Smooth muscle cell (in vitro differentiated cells): ENCODE results near the gene CXCR1. TPM values are rescaled to one million over a fixed set of nuclear protein-coding genes. Genes with fewer than 3 reads are reported as not detected.

ENCODE experiments used
- DNase-seq: peaks from one replicate; lab custom pipeline; 2025; ENCODE audit not compliant: unreplicated experiment; lab: John Stamatoyannopoulos, UW
- H2AFZ ChIP-seq: fragments of 200-600 bp; sonication (generic); 2 replicates; pipeline ENCODE4 v1.6.0; 2016; ENCODE audit warnings: antibody characterized with exemption, low read depth, mild to moderate bottlenecking
- H3F3A ChIP-seq: fragments of 200-600 bp; sonication (generic); 2 replicates; pipeline ENCODE4 v1.6.0; 2017; ENCODE audit warnings: antibody characterized with exemption, low read depth
- H3K27ac ChIP-seq: fragments of 200-600 bp; sonication (generic); 2 replicates; pipeline ENCODE4 v1.5.1; 2016; ENCODE audit warnings: low read depth, mild to moderate bottlenecking
- H3K27me3 ChIP-seq: fragments of 200-600 bp; sonication (generic); 2 replicates; pipeline ENCODE4 v1.6.1; 2016; ENCODE audit warnings: low read depth, mild to moderate bottlenecking
- H3K36me3 ChIP-seq: fragments of 200-600 bp; sonication (generic); 2 replicates; pipeline ENCODE4 v1.5.1; 2016; ENCODE audit warnings: low read depth
- H3K4me1 ChIP-seq: fragments of 200-600 bp; sonication (generic); 2 replicates; pipeline ENCODE4 v1.5.1; 2016; ENCODE audit warnings: low read depth
- H3K4me2 ChIP-seq: fragments of 200-600 bp; sonication (generic); 2 replicates; pipeline ENCODE4 v1.6.0; 2016; ENCODE audit warnings: mild to moderate bottlenecking
- H3K4me3 ChIP-seq: fragments of 200-600 bp; sonication (generic); 2 replicates; pipeline ENCODE4 v1.5.1; 2016; ENCODE audit warnings: mild to moderate bottlenecking
- H3K79me2 ChIP-seq: fragments of 200-600 bp; sonication (generic); 2 replicates; pipeline ENCODE4 v1.6.0; 2016; ENCODE audit warnings: low read depth, mild to moderate bottlenecking
- H3K9ac ChIP-seq: fragments of 200-600 bp; sonication (generic); 2 replicates; pipeline ENCODE4 v1.6.0; 2016; ENCODE audit warnings: low read depth
- H3K9me3 ChIP-seq: fragments of 200-600 bp; sonication (generic); replicated peaks from 2 replicates; pipeline ENCODE4 v1.5.1; 2016; ENCODE audit warnings: low read depth
- H4K20me1 ChIP-seq: fragments of 200-600 bp; sonication (generic); 2 replicates; pipeline ENCODE4 v1.6.0; 2016; ENCODE audit warnings: low read depth
- WGBS: methylation state at CpG from one replicate; pipeline ENCODE4 v1.1.7; 2016; ENCODE audit warnings: low lambda C conversion rate; 5-methylcytosine and 5-hydroxymethylcytosine counted together
- polyA plus RNA-seq: library from polyadenylated mRNA; unstranded; fragments of >200 nt; fragmentation: Nextera tagmentation; extraction: Ambion mirVana; gene quantifications from 2 replicates; pipeline ENCODE4 v1.2.1, GENCODE V29; 2016
- total RNA-seq: library from RNA; depleted of rRNA; stranded (reverse); fragments of >200 nt; gene quantifications from 2 replicates; pipeline ENCODE4 v1.2.3, GENCODE V29; 2014
- TF ChIP-seq, protein P1 (sequence below): fragments of 200-600 bp; sonication (generic); IDR thresholded peaks from 2 replicates; pipeline ENCODE4 v1.5.1; 2017; ENCODE audit warnings: borderline replicate concordance, mild to moderate bottlenecking, antibody characterized with exemption; ENCODE audit not compliant: insufficient read depth, poor library complexity, severe bottlenecking

The CXCR1 gene
- total and polyA plus RNA-seq, 2 experiments from 2014 or later: not detected

DNA sequence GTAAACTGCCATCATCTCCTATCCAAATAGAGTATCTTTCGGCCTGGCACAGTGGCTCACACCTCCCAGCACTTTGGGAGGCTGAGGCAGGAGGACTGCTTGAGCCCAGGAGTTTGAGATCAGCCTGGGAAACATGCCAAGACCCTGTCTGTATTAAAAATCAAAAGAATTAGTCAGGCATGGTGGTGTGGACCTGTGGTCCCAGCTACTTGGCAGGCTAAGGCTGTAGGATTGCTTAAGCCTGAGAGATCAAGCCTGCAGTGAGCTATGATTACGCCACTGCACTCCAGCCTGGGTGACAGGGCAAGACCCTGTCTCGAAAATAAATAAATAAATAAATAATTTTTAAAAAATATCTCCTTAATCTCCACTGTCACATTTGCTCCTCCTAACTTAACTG lies 35.5 kb upstream of the CXCR1 start:
- Histone ChIP-seq H3K27me3 (peaks cover 34% of the 10 kb centered on the region), H3K9ac (no peak overlapping the region), H4K20me1 (no peaks in the 10 kb centered on the region), H3K9me3 (no peaks in the 10 kb centered on the region), H3K27ac (no peak overlapping the region), H3K4me2 (no peak overlapping the region), H3F3A (no peaks in the 10 kb centered on the region), H3K36me3 (no peaks in the 10 kb centered on the region), H2AFZ (no peak overlapping the region), H3K4me1 (no peaks in the 10 kb centered on the region), H3K79me2 (no peaks in the 10 kb centered on the region), H3K4me3 (no peak overlapping the region)
- TF ChIP-seq, protein P1, sequence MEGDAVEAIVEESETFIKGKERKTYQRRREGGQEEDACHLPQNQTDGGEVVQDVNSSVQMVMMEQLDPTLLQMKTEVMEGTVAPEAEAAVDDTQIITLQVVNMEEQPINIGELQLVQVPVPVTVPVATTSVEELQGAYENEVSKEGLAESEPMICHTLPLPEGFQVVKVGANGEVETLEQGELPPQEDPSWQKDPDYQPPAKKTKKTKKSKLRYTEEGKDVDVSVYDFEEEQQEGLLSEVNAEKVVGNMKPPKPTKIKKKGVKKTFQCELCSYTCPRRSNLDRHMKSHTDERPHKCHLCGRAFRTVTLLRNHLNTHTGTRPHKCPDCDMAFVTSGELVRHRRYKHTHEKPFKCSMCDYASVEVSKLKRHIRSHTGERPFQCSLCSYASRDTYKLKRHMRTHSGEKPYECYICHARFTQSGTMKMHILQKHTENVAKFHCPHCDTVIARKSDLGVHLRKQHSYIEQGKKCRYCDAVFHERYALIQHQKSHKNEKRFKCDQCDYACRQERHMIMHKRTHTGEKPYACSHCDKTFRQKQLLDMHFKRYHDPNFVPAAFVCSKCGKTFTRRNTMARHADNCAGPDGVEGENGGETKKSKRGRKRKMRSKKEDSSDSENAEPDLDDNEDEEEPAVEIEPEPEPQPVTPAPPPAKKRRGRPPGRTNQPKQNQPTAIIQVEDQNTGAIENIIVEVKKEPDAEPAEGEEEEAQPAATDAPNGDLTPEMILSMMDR: no peak
- DNase-seq: no peak
- 89% methylated on average over 3 of the region's 3 CpGs for WGBS

DNA sequence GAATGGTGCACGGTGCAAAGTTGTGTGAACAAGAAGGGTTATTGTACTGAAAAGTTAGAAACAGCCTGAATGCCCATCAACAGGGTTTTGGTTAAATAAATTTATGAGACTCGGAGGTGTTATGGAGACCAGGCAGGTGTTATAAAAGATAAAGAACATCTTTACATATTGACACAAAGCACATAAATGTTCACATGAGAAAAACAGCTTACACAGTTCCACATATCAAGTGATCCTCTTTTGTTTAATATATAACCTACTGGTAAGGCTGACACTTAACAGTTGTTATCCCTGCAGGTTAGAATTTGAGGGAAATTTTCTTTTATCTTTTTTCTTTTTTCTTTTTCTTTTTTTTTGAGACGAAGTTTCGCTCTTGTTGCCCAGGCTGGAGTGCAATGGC lies 30.2 kb upstream of the CXCR1 start:
- Histone ChIP-seq H3K4me3 (no peak overlapping the region), H2AFZ (no peak overlapping the region), H3K27me3 (peaks cover 37% of the 10 kb centered on the region), H3K4me2 (no peak overlapping the region), H3K9me3 (no peaks in the 10 kb centered on the region), H3K27ac (no peak overlapping the region), H3K79me2 (no peaks in the 10 kb centered on the region), H3K4me1 (no peaks in the 10 kb centered on the region), H4K20me1 (no peaks in the 10 kb centered on the region), H3K36me3 (no peaks in the 10 kb centered on the region), H3F3A (no peaks in the 10 kb centered on the region), H3K9ac (no peak overlapping the region)
- DNase-seq: no peak
- 90% methylated on average over 4 of the region's 4 CpGs for WGBS
- TF ChIP-seq, protein P1: no peak

DNA sequence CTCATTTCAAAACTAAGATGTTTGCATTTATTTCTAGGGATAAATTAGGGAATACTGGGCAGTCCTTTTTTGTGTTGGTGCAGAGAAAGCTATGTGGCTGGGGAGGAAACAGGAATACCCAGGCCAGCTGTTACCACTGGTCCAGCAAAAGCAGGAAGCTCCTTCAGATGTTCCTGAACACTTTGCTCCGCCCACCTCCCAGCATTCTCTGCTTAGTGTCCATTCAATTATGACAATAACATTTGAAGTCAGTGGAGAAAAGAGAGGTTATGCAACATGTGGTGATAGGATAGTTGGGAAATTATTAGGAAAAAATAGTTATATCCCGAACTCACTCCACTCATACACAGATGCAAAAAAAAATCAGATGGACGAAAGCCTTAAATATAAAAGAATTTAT lies 28.1 kb upstream of the CXCR1 start:
- H4K20me1 ChIP-seq: no peaks in the 10 kb centered on the region
- no peak overlapping the region for H3K4me2 ChIP-seq
- no peak overlapping the region for H3K4me3 ChIP-seq
- H3F3A ChIP-seq: no peaks in the 10 kb centered on the region
- no peak for DNase-seq
- no peak overlapping the region for H3K27ac ChIP-seq
- no peak overlapping the region for H3K9ac ChIP-seq
- no peaks in the 10 kb centered on the region for H3K79me2 ChIP-seq
- H2AFZ ChIP-seq: no peak overlapping the region
- no peaks in the 10 kb centered on the region for H3K9me3 ChIP-seq
- WGBS: 96% methylated on average over 3 of the region's 3 CpGs
- no peaks in the 10 kb centered on the region for H3K4me1 ChIP-seq
- H3K27me3 ChIP-seq: peaks cover 25% of the 10 kb centered on the region
- TF ChIP-seq, protein P1: no peak
- H3K36me3 ChIP-seq: no peaks in the 10 kb centered on the region

DNA sequence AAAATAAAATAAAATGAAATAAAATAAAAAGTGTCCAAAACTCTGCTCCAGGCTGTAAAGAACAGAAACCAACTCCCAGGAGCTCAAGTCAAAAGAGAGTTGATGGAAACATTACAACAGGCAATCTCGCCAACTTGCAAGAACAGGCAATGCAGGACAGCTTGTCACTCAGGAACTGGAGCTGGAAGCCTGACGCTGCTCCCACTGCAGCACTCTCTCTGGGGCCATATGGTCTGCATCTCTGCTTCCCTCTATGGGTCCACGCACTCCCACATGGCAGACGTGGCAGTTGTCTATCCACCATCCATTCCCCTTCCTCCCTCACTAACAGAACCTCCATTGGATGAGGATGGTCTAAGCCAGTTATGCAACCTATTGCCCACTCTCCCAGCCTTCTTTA lies 26.9 kb upstream of the CXCR1 start:
- DNase-seq: no peak
- TF ChIP-seq, protein P1: no peak
- Histone ChIP-seq H3K27me3 (peaks cover 21% of the 10 kb centered on the region), H3K9ac (no peak overlapping the region), H3F3A (no peaks in the 10 kb centered on the region), H2AFZ (no peak overlapping the region), H3K4me2 (no peak overlapping the region), H3K4me3 (no peak overlapping the region), H3K36me3 (no peaks in the 10 kb centered on the region), H3K4me1 (no peaks in the 10 kb centered on the region), H3K9me3 (no peaks in the 10 kb centered on the region), H4K20me1 (no peaks in the 10 kb centered on the region), H3K27ac (no peak overlapping the region), H3K79me2 (no peaks in the 10 kb centered on the region)
- 78% methylated on average over 4 of the region's 4 CpGs for WGBS
